ENCODE results near the gene AUTS2. TPM values are rescaled to one million over a fixed set of nuclear protein-coding genes. Genes with fewer than 3 reads are reported as not detected.

AUTS2 gene
- total and polyA plus RNA-seq, 2 donors (not counting 1 experiment from before 2014, with no cell fraction given), result 0.60 to 9.1 TPM

- Histone ChIP-seq H4K20me1 (ENCODE audit: control insufficient read depth, extremely low read depth, insufficient read depth, low read length) (no peaks in the 10 kb centered on the region), H3K4me3 (replicated peaks in 1 of 4; ENCODE audit: control extremely low read depth in 1 of 4, insufficient read depth in 1 of 4, low read depth in 3 of 4, low read length in 4 of 4) (no peak overlapping the region), H3K4me1 (ENCODE audit: control insufficient read depth, extremely low read depth, insufficient read depth, low read length) (no peaks in the 10 kb centered on the region), H3K27ac (ENCODE audit: insufficient read depth, low read length) (no peak overlapping the region), H3K9ac (ENCODE audit: insufficient read depth, low read length) (no peak overlapping the region), H3K9me3 (ENCODE audit: control insufficient read depth, insufficient read depth, low read depth, low read length) (no peaks in the 10 kb centered on the region), H2AFZ (ENCODE audit: low read length) (no peak overlapping the region), H3K4me2 (ENCODE audit: extremely low read depth, insufficient read depth, low read length) (no peak overlapping the region), H3K36me3 (ENCODE audit: control insufficient read depth, insufficient read depth, low read length) (no peaks in the 10 kb centered on the region), H3K27me3 (ENCODE audit: control insufficient read depth, insufficient read depth, low read length) (no peaks in the 10 kb centered on the region), H3K79me2 (ENCODE audit: control insufficient read depth, insufficient read depth, low read length) (no peaks in the 10 kb centered on the region)
- no peak for DNase-seq (ENCODE audit: low read depth in 2 of 2)
- TF ChIP-seq CTCF (conservative IDR thresholded peaks at IDR 0.05 in 1 of 2, IDR thresholded peaks at IDR 0.05 in 1 of 2; ENCODE audit: low read depth in 1 of 2, low read length in 2 of 2), result peak in 1 of 2 donors; percentile 17
- no peak for TF ChIP-seq EZH2 (IDR thresholded peaks at IDR 0.05; ENCODE audit: low read length, missing control alignments)
These were observed 818.8 kb downstream of the AUTS2 start for GRCh38 chr7:70416986-70417655.

GRCh38 chr7:70419526-70420380 lies 821.5 kb downstream of the AUTS2 start:
- Histone ChIP-seq H3K36me3 (ENCODE audit: control insufficient read depth, insufficient read depth, low read length) (no peaks in the 10 kb centered on the region), H3K9me3 (ENCODE audit: control insufficient read depth, insufficient read depth, low read depth, low read length) (no peaks in the 10 kb centered on the region), H3K4me3 (replicated peaks in 1 of 4; ENCODE audit: control extremely low read depth in 1 of 4, insufficient read depth in 1 of 4, low read depth in 3 of 4, low read length in 4 of 4) (no peak overlapping the region), H3K4me2 (ENCODE audit: extremely low read depth, insufficient read depth, low read length) (no peak overlapping the region), H3K27me3 (ENCODE audit: control insufficient read depth, insufficient read depth, low read length) (no peaks in the 10 kb centered on the region), H3K79me2 (ENCODE audit: control insufficient read depth, insufficient read depth, low read length) (no peaks in the 10 kb centered on the region), H3K27ac (ENCODE audit: insufficient read depth, low read length) (no peak overlapping the region), H3K4me1 (ENCODE audit: control insufficient read depth, extremely low read depth, insufficient read depth, low read length) (no peaks in the 10 kb centered on the region), H2AFZ (ENCODE audit: low read length) (no peak overlapping the region), H4K20me1 (ENCODE audit: control insufficient read depth, extremely low read depth, insufficient read depth, low read length) (no peaks in the 10 kb centered on the region), H3K9ac (ENCODE audit: insufficient read depth, low read length) (no peak overlapping the region)
- TF ChIP-seq EZH2 (IDR thresholded peaks at IDR 0.05; ENCODE audit: low read length, missing control alignments) (no peak), CTCF (conservative IDR thresholded peaks at IDR 0.05 in 1 of 2, IDR thresholded peaks at IDR 0.05 in 1 of 2; ENCODE audit: low read depth in 1 of 2, low read length in 2 of 2) (no peak)
- no peak for DNase-seq (ENCODE audit: low read depth in 2 of 2)

- TF ChIP-seq CTCF (conservative IDR thresholded peaks at IDR 0.05 in 1 of 2, IDR thresholded peaks at IDR 0.05 in 1 of 2; ENCODE audit: low read depth in 1 of 2, low read length in 2 of 2) (no peak), EZH2 (IDR thresholded peaks at IDR 0.05; ENCODE audit: low read length, missing control alignments) (no peak)
- no peaks in the 10 kb centered on the region for H3K9me3 ChIP-seq (ENCODE audit: control insufficient read depth, insufficient read depth, low read depth, low read length)
- no peaks in the 10 kb centered on the region for H3K27me3 ChIP-seq (ENCODE audit: control insufficient read depth, insufficient read depth, low read length)
- no peaks in the 10 kb centered on the region for H3K36me3 ChIP-seq (ENCODE audit: control insufficient read depth, insufficient read depth, low read length)
- H3K79me2 ChIP-seq (ENCODE audit: control insufficient read depth, insufficient read depth, low read length), result no peaks in the 10 kb centered on the region
- no peaks in the 10 kb centered on the region for H4K20me1 ChIP-seq (ENCODE audit: control insufficient read depth, extremely low read depth, insufficient read depth, low read length)
- DNase-seq (ENCODE audit: low read depth in 2 of 2), result no peak
- no peak overlapping the region for H3K4me3 ChIP-seq (replicated peaks in 1 of 4; ENCODE audit: control extremely low read depth in 1 of 4, insufficient read depth in 1 of 4, low read depth in 3 of 4, low read length in 4 of 4)
- no peak overlapping the region for H2AFZ ChIP-seq (ENCODE audit: low read length)
- H3K4me2 ChIP-seq (ENCODE audit: extremely low read depth, insufficient read depth, low read length), result no peak overlapping the region
- no peak overlapping the region for H3K27ac ChIP-seq (ENCODE audit: insufficient read depth, low read length)
- no peak overlapping the region for H3K9ac ChIP-seq (ENCODE audit: insufficient read depth, low read length)
- no peaks in the 10 kb centered on the region for H3K4me1 ChIP-seq (ENCODE audit: control insufficient read depth, extremely low read depth, insufficient read depth, low read length)
These were observed 822.0 kb downstream of the AUTS2 start for GRCh38 chr7:70420381-70420662.
